ENCODE measurements around the gene DCAF12. TPM values are rescaled to one million over a fixed set of nuclear protein-coding genes. Genes with fewer than 3 reads are reported as not detected.
A peak's percentile ranks its signal among the peaks of the same experiment; 100 is the strongest.

Gene DCAF12
- total and polyA plus RNA-seq, 2 of the 8 experiments (the other 6 are each of a cell fraction or from before 2014, with no cell fraction given) = 22.7 to 29.2 TPM

DNA sequence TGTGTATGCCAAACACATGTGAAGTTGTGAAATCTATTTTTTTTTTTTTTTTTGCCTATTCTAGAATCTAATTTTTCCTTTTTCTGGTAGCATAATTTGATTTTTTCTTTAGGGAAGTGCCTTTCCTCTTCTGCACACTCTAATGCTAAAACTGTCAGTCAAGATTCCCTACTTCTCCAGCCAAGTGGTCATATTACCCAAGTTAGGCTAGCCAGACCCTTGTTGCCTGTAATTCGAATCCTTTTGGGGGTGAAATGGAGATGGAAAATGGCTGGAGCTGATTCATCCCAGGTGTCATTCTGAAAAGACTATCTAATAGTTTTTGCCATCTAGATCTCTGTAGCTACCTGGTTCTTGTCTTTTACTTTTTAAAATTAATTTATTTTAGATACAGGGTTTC, 27.6 kb upstream of the DCAF12 start:
- no peak overlapping the region for H3K4me3 ChIP-seq (ENCODE audit: extremely low read depth in 1 of 4, insufficient read depth in 2 of 4, low read depth in 3 of 4, low read length in 4 of 4)
- no peak for DNase-seq (ENCODE audit: low read depth in 1 of 2, low spot score in 2 of 2)

More for the DNA sequence above, 27.6 kb upstream of the DCAF12 start:
- H3K4me2 ChIP-seq (ENCODE audit: insufficient read depth in 1 of 2, low read depth in 2 of 2, low read length in 2 of 2) = no peak overlapping the region
- H2BK5ac ChIP-seq (ENCODE audit: low read depth, low read length) = no peak overlapping the region
- H3K56ac ChIP-seq (replicated peaks; ENCODE audit: insufficient read length, low read depth, low read length) = no peak overlapping the region
- no peaks in the 10 kb centered on the region for H3K27me3 ChIP-seq (replicated peaks in 1 of 4; ENCODE audit: control insufficient read depth in 3 of 4, extremely low read depth in 1 of 4, insufficient read depth in 3 of 4, low read length in 3 of 4)
- no peak overlapping the region for H2BK15ac ChIP-seq (ENCODE audit: low read length)
- no peak overlapping the region for H2BK120ac ChIP-seq (replicated peaks; ENCODE audit: low read depth, low read length)
- H3K79me1 ChIP-seq (ENCODE audit: low read depth, low read length) = no peaks in the 10 kb centered on the region
- no peak overlapping the region for H2BK12ac ChIP-seq (ENCODE audit: low read depth, low read length)
- no peaks in the 10 kb centered on the region for H4K20me1 ChIP-seq (replicated peaks in 1 of 2; ENCODE audit: control insufficient read depth in 1 of 2, insufficient read depth in 2 of 2, low read length in 2 of 2)
- H3K9ac ChIP-seq (replicated peaks in 1 of 4; ENCODE audit: extremely low read depth in 1 of 4, low read depth in 3 of 4, low read length in 3 of 4) = no peak overlapping the region
- no peak overlapping the region for H3K14ac ChIP-seq (ENCODE audit: insufficient read length)
- peak; percentile 13 for FAIRE-seq
- 63% methylated on average over 1 of the region's 1 CpG; no CpG with 5 or more reads in 1 of the 2 experiments for WGBS, 2 experiments (ENCODE audit: extremely low coverage in 1 of 2, insufficient coverage in 1 of 2, insufficient read length in 1 of 2, insufficient replicate concordance in 2 of 2, low coverage in 1 of 2, low lambda C conversion rate in 2 of 2, missing lambda C conversion rate in 1 of 2)
- H4K8ac ChIP-seq (ENCODE audit: extremely low read depth, insufficient read depth, low read length) = no peak overlapping the region
- no peak overlapping the region for H4K91ac ChIP-seq (replicated peaks; ENCODE audit: insufficient read length, low read length)
- no peaks in the 10 kb centered on the region for H3K36me3 ChIP-seq (ENCODE audit: control insufficient read depth in 2 of 4, insufficient read depth in 4 of 4, low read length in 3 of 4)
- H3K27ac ChIP-seq (ENCODE audit: low read depth, low read length) = no peak overlapping the region
- no peaks in the 10 kb centered on the region for H3K4me1 ChIP-seq (replicated peaks in 1 of 4; ENCODE audit: control insufficient read depth in 3 of 4, insufficient read depth in 4 of 4, low read length in 3 of 4)
- no peak overlapping the region for H2AK5ac ChIP-seq (ENCODE audit: low read depth, low read length)
- no peak overlapping the region for H2BK20ac ChIP-seq (ENCODE audit: low read length)
- peaks cover 2% of the 10 kb centered on the region; the same call in 1 of the 2 replicates for H3K23me2 ChIP-seq (ENCODE audit: low read depth, low read length)
- ChIA-PET CTCF (ENCODE audit: partially characterized antibody) (interaction anchor here (0.6 to 2.5 kb wide), 3 partner anchors 8 to 17 kb away, joined by 3 to 11 read pairs (median 5); no protein-coding TSS in a partner anchor), POLR2A (ENCODE audit: partially characterized antibody) (interaction anchor here (2.4 kb wide), 1 partner anchor 25 kb away, joined by 9 read pairs; the partner anchor contains the start of gene UBAP1)
- TF ChIP-seq ASH2L (IDR thresholded peaks at IDR 0.05; ENCODE audit: low read length) = no peak
- no peak for TF ChIP-seq SIN3A (conservative IDR thresholded peaks at IDR 0.05 in 1 of 2, IDR thresholded peaks at IDR 0.05 in 1 of 2; ENCODE audit: low read depth in 1 of 2, low read length in 2 of 2)
- no peak for TF ChIP-seq CTBP2 (IDR thresholded peaks at IDR 0.05; ENCODE audit: borderline replicate concordance, insufficient read depth, insufficient read length, low read length)
- H3K4ac ChIP-seq (replicated peaks; ENCODE audit: insufficient read length, low read depth, low read length) = no peak overlapping the region
- no peak overlapping the region for H4K5ac ChIP-seq (ENCODE audit: insufficient read length, low read depth, low read length)
- H3K79me2 ChIP-seq (ENCODE audit: control insufficient read depth in 1 of 2, insufficient read depth in 2 of 2, low read length in 2 of 2) = no peaks in the 10 kb centered on the region
- H3K18ac ChIP-seq (ENCODE audit: extremely low read depth, low read length) = no peak overlapping the region
- no peak overlapping the region for H3K23ac ChIP-seq (ENCODE audit: insufficient read length)
- peak overlapping the region; percentile 87 for H2AFZ ChIP-seq (ENCODE audit: low read length)
- H3K9me3 ChIP-seq (ENCODE audit: insufficient read depth in 2 of 2, low read depth in 1 of 2, low read length in 1 of 2) = no peaks in the 10 kb centered on the region
